Epithelial cell of esophagus (primary cell): ENCODE measurements around the gene UBE2H.

Experiments used
- DNase-seq: peaks from one replicate; pipeline ENCODE4 v3.0.0; 2010; ENCODE audit warnings: low read depth
- H3K4me3 ChIP-seq: 2 replicates; pipeline ENCODE4 v1.5.1; 2011; ENCODE audit warnings: mild to moderate bottlenecking, low read length, control low read depth
- TF ChIP-seq, protein P1 (sequence below): IDR thresholded peaks from 2 replicates; pipeline ENCODE4 v1.5.1; 2011; ENCODE audit warnings: low read depth, mild to moderate bottlenecking, low read length, control low read depth, inconsistent platforms; ENCODE audit not compliant: insufficient read depth; ENCODE audit errors: missing control alignments

Gene UBE2H

DNA sequence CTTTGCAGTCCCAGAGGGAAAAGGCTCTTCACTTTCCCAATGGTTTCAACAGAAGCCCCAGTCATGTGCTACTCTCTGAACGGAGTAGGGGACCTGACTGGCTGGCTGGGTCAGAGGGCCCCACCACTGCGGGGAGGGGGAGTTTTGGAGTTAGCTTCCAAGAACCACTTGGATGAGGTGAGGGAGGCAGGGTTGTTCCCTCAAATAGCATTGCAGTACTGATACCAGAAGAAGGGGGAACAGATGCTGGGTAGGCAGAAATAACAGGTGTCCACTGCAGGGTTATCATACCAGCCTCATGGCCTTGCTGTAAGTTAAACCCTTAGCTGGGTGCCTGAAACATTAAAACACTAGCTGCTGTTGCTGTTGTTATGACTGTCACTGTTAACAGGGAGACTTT, 131.3 kb downstream of the UBE2H start:
- TF ChIP-seq, protein P1, sequence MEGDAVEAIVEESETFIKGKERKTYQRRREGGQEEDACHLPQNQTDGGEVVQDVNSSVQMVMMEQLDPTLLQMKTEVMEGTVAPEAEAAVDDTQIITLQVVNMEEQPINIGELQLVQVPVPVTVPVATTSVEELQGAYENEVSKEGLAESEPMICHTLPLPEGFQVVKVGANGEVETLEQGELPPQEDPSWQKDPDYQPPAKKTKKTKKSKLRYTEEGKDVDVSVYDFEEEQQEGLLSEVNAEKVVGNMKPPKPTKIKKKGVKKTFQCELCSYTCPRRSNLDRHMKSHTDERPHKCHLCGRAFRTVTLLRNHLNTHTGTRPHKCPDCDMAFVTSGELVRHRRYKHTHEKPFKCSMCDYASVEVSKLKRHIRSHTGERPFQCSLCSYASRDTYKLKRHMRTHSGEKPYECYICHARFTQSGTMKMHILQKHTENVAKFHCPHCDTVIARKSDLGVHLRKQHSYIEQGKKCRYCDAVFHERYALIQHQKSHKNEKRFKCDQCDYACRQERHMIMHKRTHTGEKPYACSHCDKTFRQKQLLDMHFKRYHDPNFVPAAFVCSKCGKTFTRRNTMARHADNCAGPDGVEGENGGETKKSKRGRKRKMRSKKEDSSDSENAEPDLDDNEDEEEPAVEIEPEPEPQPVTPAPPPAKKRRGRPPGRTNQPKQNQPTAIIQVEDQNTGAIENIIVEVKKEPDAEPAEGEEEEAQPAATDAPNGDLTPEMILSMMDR = no peak
- H3K4me3 ChIP-seq = no peak overlapping the region

GRCh38 chr7:129816742-129817141, 136.0 kb downstream of the UBE2H start:
- H3K4me3 ChIP-seq = no peak overlapping the region
- TF ChIP-seq, protein P1 = no peak
- DNase-seq = no peak

More for the DNA sequence above, 131.3 kb downstream of the UBE2H start:
- DNase-seq = no peak

GRCh38 chr7:129807863-129808262, 144.9 kb downstream of the UBE2H start:
- DNase-seq = no peak
- TF ChIP-seq, protein P1 = no peak
- no peak overlapping the region for H3K4me3 ChIP-seq

DNA sequence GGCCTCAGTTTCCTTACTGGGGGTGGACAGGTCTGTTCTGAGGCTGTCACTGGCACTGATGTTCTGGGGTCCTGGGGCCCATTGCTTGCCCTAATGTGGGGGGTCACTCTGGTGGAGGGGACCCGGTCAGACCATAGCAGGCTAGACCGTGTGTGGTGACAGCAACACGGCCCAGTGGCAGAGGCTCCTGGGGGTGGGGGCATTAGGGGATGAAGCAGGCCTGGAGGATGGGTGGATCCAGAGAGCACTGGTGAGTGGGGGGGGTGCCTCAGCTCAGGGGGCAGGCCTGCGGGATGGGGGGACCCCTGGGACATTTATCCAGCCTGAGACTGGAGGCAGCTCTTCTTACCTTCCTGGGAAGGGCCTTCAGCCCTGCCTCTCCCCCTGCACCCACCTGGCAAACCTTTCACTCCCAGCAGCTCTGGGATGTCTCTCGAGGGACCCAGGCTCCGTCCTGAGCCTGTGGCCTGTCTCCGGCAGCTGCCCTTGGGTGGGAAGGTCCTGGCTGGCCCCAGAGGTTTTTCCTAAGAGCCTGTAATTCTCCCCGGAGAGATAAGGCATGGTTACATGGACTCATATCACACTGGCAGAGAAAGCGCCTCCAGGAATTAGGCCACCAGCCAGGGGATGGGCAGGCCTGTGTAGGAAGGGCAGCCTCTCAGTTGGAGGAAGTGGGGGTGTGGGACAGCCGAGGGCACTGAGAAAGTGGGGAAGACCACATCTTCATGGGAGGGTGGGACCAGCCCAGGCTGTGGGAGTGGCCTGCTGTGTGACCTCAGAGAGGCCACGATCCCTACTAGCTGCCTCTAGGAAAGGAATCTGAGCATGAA, 147.7 kb downstream of the UBE2H start:
- TF ChIP-seq, protein P1 = no peak
- DNase-seq = no peak
- H3K4me3 ChIP-seq = no peak overlapping the region

GRCh38 chr7:129804111-129804889, 148.5 kb downstream of the UBE2H start:
- H3K4me3 ChIP-seq = no peak overlapping the region
- no peak for DNase-seq
- TF ChIP-seq, protein P1 = no peak

DNA sequence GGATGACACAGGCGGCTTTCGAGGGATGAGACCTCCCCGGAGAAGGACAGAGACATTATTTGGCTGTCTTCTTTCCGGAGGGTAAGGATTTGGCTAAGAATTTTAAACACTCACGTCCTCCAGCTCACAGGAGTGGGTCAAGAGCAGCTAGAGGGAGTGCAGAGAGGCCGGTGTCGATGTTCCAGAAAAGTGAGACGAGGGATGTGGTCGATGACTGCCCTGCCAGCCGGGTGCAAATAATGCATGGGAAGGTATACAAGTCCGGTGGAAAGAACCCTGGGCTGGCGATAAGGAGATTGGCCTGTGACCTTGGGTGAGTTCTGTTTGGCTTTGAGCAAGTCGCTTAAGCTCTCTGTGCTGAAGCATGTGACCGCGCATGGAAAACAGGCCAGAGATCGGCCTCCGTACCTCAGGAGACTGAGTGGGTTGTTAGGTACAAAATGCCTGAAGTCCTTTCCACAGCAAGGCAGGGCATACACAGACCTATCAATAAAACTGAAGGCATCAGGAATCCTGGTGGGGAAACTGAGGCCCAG, 149.1 kb downstream of the UBE2H start:
- DNase-seq = no peak
- TF ChIP-seq, protein P1 = no peak
- H3K4me3 ChIP-seq = no peak overlapping the region

GRCh38 chr7:129801882-129802281, 150.9 kb downstream of the UBE2H start:
- TF ChIP-seq, protein P1 = no peak
- H3K4me3 ChIP-seq = no peak overlapping the region
- DNase-seq = no peak
